ENCODE measurements around the gene ELK4. TPM values are rescaled to one million over a fixed set of nuclear protein-coding genes. Genes with fewer than 3 reads are reported as not detected.
A peak's percentile ranks its signal among the peaks of the same experiment; 100 is the strongest.

Gene ELK4
- total and polyA plus RNA-seq, 2 experiments from 2014 or later: 5.1 to 19.7 TPM

DNA sequence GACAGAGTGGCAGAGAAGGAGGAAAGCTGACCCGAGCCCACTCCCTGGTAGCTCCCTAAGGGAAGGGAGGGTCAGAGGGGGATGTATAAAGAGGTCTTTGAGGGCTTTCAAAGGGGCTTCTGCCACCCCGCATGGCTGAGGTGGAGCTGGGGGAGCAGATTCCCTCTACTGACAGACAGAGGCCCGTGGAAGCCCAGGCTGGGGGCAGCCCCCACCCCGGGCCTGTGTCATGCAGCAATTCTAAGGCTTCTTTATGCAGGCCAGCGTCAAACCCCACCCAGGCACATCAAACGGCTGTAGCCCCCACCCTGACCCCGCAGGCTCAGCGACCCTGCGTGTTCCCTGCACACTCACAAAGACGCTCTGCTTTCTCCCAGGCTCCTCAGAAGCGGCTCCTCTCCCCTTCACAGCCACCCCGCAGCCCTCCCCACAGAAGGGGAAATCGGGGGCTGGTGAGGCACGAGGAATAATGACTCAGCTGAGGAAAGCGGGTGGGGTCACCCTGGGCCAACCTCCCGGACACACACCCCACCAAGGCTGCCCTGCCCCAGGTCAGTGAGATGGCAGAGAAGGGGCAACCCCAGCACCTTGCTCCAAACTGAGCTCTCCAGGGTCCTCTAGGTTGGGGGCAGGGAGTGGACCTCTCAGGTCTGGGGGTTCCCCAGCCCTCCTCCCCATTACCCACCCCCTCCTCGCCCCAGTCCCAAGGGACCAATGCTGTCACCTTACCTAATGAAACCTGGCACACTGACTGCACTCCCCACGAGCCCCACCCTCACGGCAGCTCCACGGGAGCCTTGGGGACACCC is 37.7 kb upstream of the ELK4 start:
- peak overlapping the region; percentile 62; the same call in 2 of the 3 replicates for H3K4me3 Mint-ChIP-seq
- Histone ChIP-seq H2AFZ (no peak overlapping the region), H3F3A (replicated peaks; ENCODE audit: low read depth) (0 out of 2 replicates have a peak, but pooled peaks cover 5% of the 10 kb centered on the region), H3K9me2 (ENCODE audit: insufficient read depth) (no peaks in the 10 kb centered on the region), H3K4me1 (ENCODE audit: insufficient read depth) (peaks cover 56% of the 10 kb centered on the region), H3K36me3 (ENCODE audit: insufficient read depth) (no peaks in the 10 kb centered on the region), H4K20me1 (replicated peaks; ENCODE audit: insufficient read depth) (no peaks in the 10 kb centered on the region), H3K4me3 (peak overlapping the region; percentile 49; the same call in 1 of the 2 replicates), H3K79me2 (replicated peaks; ENCODE audit: insufficient read depth) (peaks cover 30% of the 10 kb centered on the region), H3K27ac (ENCODE audit: low read depth) (no peak overlapping the region; the same call in 1 of the 2 replicates), H3K27me3 (ENCODE audit: insufficient read depth) (no peaks in the 10 kb centered on the region), H3K4me2 (peak overlapping the region; percentile 78)
- peak overlapping the region; percentile 84 for H3K27ac Mint-ChIP-seq
- H3K36me3 Mint-ChIP-seq (ENCODE audit: low read depth): no peaks in the 10 kb centered on the region
- ATAC-seq: no peak; the same call in 1 of the 3 replicates
- no peaks in the 10 kb centered on the region for H3K9me3 Mint-ChIP-seq
- peaks cover 15% of the 10 kb centered on the region for H3K27me3 Mint-ChIP-seq (ENCODE audit: insufficient read depth, low read depth, poor library complexity)
- no peak for DNase-seq (ENCODE audit: low spot score)
- peaks cover 72% of the 10 kb centered on the region for H3K4me1 Mint-ChIP-seq
- TF ChIP-seq EZH2 (IDR thresholded peaks at IDR 0.05; ENCODE audit: low read depth, unreplicated experiment) (no peak), ZNF114 (CRISPR knock-in tag; IDR thresholded peaks at IDR 0.05) (no peak), JUNB (IDR thresholded peaks at IDR 0.05; ENCODE audit: unreplicated experiment) (no peak), NANOG (IDR thresholded peaks at IDR 0.05; ENCODE audit: borderline replicate concordance) (no peak), POLR2AphosphoS5 (IDR thresholded peaks at IDR 0.05; ENCODE audit: low read depth) (no peak), STAT1 (IDR thresholded peaks at IDR 0.05; ENCODE audit: unreplicated experiment) (no peak), EZH2phosphoT487 (IDR thresholded peaks at IDR 0.05; ENCODE audit: unreplicated experiment) (no peak), CREB1 (CRISPR knock-in tag; IDR thresholded peaks at IDR 0.05; ENCODE audit: low read depth) (no peak), ZNF331 (CRISPR knock-in tag; IDR thresholded peaks at IDR 0.05; ENCODE audit: low read depth) (no peak)
- TF ChIP-seq, protein P1, sequence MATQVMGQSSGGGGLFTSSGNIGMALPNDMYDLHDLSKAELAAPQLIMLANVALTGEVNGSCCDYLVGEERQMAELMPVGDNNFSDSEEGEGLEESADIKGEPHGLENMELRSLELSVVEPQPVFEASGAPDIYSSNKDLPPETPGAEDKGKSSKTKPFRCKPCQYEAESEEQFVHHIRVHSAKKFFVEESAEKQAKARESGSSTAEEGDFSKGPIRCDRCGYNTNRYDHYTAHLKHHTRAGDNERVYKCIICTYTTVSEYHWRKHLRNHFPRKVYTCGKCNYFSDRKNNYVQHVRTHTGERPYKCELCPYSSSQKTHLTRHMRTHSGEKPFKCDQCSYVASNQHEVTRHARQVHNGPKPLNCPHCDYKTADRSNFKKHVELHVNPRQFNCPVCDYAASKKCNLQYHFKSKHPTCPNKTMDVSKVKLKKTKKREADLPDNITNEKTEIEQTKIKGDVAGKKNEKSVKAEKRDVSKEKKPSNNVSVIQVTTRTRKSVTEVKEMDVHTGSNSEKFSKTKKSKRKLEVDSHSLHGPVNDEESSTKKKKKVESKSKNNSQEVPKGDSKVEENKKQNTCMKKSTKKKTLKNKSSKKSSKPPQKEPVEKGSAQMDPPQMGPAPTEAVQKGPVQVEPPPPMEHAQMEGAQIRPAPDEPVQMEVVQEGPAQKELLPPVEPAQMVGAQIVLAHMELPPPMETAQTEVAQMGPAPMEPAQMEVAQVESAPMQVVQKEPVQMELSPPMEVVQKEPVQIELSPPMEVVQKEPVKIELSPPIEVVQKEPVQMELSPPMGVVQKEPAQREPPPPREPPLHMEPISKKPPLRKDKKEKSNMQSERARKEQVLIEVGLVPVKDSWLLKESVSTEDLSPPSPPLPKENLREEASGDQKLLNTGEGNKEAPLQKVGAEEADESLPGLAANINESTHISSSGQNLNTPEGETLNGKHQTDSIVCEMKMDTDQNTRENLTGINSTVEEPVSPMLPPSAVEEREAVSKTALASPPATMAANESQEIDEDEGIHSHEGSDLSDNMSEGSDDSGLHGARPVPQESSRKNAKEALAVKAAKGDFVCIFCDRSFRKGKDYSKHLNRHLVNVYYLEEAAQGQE (IDR thresholded peaks at IDR 0.05; ENCODE audit: unreplicated experiment): no peak
- TF ChIP-seq, protein P2, sequence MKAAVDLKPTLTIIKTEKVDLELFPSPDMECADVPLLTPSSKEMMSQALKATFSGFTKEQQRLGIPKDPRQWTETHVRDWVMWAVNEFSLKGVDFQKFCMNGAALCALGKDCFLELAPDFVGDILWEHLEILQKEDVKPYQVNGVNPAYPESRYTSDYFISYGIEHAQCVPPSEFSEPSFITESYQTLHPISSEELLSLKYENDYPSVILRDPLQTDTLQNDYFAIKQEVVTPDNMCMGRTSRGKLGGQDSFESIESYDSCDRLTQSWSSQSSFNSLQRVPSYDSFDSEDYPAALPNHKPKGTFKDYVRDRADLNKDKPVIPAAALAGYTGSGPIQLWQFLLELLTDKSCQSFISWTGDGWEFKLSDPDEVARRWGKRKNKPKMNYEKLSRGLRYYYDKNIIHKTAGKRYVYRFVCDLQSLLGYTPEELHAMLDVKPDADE (IDR thresholded peaks at IDR 0.05): no peak
- TF ChIP-seq, protein P3, sequence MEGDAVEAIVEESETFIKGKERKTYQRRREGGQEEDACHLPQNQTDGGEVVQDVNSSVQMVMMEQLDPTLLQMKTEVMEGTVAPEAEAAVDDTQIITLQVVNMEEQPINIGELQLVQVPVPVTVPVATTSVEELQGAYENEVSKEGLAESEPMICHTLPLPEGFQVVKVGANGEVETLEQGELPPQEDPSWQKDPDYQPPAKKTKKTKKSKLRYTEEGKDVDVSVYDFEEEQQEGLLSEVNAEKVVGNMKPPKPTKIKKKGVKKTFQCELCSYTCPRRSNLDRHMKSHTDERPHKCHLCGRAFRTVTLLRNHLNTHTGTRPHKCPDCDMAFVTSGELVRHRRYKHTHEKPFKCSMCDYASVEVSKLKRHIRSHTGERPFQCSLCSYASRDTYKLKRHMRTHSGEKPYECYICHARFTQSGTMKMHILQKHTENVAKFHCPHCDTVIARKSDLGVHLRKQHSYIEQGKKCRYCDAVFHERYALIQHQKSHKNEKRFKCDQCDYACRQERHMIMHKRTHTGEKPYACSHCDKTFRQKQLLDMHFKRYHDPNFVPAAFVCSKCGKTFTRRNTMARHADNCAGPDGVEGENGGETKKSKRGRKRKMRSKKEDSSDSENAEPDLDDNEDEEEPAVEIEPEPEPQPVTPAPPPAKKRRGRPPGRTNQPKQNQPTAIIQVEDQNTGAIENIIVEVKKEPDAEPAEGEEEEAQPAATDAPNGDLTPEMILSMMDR (conservative IDR thresholded peaks at IDR 0.05; ENCODE audit: low read depth in 2 of 2): no peak
- TF ChIP-seq, protein P4, sequence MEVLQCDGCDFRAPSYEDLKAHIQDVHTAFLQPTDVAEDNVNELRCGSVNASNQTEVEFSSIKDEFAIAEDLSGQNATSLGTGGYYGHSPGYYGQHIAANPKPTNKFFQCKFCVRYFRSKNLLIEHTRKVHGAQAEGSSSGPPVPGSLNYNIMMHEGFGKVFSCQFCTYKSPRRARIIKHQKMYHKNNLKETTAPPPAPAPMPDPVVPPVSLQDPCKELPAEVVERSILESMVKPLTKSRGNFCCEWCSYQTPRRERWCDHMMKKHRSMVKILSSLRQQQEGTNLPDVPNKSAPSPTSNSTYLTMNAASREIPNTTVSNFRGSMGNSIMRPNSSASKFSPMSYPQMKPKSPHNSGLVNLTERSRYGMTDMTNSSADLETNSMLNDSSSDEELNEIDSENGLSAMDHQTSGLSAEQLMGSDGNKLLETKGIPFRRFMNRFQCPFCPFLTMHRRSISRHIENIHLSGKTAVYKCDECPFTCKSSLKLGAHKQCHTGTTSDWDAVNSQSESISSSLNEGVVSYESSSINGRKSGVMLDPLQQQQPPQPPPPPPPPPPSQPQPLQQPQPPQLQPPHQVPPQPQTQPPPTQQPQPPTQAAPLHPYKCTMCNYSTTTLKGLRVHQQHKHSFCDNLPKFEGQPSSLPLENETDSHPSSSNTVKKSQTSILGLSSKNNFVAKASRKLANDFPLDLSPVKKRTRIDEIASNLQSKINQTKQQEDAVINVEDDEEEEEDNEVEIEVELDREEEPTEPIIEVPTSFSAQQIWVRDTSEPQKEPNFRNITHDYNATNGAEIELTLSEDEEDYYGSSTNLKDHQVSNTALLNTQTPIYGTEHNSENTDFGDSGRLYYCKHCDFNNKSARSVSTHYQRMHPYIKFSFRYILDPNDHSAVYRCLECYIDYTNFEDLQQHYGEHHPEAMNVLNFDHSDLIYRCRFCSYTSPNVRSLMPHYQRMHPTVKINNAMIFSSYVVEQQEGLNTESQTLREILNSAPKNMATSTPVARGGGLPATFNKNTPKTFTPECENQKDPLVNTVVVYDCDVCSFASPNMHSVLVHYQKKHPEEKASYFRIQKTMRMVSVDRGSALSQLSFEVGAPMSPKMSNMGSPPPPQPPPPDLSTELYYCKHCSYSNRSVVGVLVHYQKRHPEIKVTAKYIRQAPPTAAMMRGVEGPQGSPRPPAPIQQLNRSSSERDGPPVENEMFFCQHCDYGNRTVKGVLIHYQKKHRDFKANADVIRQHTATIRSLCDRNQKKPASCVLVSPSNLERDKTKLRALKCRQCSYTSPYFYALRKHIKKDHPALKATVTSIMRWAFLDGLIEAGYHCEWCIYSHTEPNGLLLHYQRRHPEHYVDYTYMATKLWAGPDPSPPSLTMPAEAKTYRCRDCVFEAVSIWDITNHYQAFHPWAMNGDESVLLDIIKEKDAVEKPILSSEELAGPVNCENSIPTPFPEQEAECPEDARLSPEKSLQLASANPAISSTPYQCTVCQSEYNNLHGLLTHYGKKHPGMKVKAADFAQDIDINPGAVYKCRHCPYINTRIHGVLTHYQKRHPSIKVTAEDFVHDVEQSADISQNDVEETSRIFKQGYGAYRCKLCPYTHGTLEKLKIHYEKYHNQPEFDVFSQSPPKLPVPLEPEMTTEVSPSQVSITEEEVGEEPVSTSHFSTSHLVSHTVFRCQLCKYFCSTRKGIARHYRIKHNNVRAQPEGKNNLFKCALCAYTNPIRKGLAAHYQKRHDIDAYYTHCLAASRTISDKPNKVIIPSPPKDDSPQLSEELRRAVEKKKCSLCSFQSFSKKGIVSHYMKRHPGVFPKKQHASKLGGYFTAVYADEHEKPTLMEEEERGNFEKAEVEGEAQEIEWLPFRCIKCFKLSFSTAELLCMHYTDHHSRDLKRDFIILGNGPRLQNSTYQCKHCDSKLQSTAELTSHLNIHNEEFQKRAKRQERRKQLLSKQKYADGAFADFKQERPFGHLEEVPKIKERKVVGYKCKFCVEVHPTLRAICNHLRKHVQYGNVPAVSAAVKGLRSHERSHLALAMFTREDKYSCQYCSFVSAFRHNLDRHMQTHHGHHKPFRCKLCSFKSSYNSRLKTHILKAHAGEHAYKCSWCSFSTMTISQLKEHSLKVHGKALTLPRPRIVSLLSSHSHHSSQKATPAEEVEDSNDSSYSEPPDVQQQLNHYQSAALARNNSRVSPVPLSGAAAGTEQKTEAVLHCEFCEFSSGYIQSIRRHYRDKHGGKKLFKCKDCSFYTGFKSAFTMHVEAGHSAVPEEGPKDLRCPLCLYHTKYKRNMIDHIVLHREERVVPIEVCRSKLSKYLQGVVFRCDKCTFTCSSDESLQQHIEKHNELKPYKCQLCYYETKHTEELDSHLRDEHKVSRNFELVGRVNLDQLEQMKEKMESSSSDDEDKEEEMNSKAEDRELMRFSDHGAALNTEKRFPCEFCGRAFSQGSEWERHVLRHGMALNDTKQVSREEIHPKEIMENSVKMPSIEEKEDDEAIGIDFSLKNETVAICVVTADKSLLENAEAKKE (CRISPR knock-in tag; IDR thresholded peaks at IDR 0.05): no peak

All from GM23338 (cell line).